ENCODE data around the gene C1QTNF8.

C1QTNF8 gene

GRCh38 chr16:1127971-1128715 is 32.1 kb upstream of the C1QTNF8 start:
- DNase-seq: no peak

DNA sequence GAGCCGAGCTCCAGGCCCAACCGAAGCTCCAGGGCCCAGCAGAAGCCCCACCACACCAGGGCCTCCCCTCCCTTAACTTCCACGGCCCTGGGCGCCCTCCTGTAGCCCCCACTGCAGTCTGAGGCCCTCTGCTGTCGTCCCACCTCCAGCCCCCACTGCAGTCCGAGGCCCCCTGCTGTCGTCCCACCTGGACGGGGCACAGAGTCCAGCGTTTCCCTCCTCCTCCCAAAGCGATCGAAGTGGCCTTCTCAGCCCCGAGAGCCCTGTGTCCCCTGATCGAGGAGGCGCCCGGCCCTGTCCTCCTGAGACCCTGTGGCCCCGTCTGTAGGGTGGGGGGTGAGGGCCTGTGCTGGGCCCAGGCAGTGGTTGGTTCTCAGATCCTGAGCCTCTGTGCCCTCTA is 31.1 kb upstream of the C1QTNF8 start:
- DNase-seq: no peak

- DNase-seq: no peak
Measured at GRCh38 chr16:1126586-1126985, 30.5 kb upstream of the C1QTNF8 start.

DNA sequence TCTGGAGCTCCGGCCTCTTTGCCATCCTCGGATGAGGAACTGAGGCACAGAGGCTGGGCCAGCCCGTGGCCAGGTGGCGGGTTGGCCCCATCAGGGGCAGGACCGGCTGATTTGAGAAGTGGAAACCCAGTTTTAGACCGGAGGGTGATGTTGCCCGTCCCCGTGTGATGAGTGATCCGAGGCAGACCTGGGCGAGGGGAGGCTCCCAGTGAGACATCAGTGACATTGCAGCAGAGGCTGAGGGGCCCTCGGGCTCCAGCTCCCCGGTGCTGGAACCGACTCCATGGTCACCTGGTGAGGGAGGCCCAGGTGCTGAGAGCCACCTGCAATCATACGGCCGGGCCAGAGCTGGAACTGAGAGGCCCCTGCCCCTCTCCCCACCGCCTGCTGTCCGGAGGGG is 30.0 kb upstream of the C1QTNF8 start:
- DNase-seq: no peak

DNA sequence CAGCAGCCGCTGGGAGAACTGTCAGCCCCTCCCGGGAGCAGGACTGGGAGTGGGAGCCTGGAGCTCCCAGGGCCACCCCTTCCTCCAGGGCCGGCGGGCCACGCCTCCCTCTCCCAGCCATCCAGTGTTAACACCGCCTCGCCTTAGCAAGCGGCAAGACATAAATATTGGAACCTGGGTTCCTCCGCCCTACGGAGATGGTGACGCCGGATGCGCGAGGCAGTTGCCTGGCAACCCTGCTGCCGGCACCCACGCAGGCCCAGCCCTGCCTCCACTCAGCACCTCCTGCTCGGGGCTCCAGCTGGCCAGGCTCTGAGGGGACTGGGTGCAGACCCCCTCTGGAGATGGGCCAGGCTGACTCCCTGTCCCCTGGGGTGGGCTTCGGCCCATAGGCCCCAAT is 29.4 kb upstream of the C1QTNF8 start:
- DNase-seq: no peak

DNA sequence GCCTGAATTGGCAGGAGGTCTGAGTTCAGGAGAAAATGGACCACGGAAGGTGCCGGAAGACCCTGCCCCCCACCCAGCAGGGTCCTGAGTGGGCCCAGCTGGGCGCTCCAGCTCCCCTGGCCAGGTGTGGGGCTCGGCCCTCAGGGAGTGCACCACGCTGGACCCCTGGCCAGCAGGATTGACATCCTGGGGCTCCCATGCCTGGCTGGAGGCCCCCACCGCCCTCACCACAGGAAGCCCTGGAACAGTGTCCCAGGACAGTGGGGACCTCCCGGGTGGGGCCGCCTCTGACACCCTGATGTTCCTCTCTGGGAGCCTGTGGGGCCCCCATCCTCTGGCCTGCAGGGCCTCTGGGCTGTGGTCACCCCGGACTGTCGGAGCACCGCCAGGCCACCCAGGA is 28.8 kb upstream of the C1QTNF8 start:
- DNase-seq: no peak

DNA sequence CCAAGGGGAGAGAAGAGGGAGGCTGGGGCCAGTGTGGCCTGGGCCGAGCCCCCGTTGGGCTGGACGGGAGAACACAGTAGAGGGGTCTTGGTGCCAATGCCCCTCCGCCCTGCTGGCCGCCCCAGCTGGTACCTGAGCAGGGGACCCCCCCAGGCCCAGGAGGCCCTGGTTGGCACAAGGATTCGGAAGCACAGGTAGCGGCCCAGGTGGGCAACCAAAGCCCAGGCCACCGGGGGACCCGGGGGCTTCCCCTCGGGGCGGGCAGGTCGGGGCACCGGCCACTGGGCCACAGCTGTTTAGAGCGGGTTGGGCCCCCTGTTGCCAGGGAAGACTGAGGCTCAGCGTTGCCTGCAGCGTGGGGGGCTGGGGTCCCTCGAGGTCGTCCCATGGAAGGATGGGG is 28.2 kb upstream of the C1QTNF8 start:
- DNase-seq: no peak

- DNase-seq: no peak
Measured at GRCh38 chr16:1123525-1124230, 27.6 kb upstream of the C1QTNF8 start.

- DNase-seq: no peak
Measured at GRCh38 chr16:1122398-1122765, 26.3 kb upstream of the C1QTNF8 start.

DNA sequence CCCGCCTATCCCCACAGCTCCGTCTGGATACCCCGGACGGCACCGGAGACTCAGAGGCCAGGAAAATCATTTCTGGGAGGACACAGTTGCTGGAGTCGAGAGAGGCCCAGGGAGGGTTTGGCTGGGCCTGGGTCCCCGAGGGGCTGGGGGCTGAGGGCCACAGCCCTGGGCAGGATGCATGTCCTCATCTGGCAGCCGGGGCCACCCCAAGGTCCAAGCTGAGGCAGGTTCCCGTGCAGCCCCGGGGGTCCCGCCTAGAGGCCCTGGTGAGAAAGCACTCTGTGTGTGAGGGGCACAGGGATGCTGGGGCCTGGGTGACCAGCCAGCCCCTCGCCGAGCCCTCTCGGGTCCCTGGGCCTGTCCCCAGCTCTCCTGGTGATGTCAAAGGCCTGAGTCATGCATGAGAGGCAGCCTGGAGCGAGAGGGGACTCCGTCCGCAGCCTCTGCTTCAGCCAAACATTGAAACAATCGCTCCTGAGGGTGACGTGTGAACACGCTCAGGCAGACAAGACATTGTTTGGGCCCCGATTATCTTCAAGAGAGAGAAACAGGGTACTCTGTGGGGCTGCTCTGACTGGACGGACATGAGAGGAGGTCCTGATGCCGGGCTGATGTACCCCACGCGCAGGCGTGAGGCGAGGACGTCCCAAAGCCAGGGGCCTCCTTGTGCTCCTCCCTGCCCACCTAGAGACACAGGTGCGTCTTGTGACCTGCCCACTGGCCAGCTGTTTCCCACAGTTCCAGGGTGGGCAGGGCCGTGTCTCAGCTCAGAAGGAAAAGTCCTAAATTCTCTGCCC is 25.8 kb upstream of the C1QTNF8 start:
- DNase-seq: no peak

DNA sequence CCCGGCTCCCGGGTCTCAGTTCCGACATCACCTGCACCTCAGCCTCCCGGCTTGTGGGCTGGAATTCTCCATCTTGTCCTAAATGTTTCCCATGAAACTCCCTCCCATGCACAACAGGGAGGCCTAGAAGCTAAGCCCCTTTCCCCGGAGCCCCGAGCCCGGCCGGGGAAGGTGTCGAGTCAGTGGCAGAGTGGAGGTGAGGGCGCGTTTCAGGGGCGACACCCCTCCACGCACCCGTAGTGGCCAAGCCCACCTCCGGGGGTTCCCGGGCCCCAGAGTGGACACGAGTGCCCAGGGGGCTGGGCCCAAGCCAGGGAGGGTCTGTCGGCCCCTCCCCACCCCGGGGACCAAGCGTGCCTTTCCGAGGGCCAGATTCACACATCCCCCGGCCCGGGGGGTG is 25.0 kb upstream of the C1QTNF8 start:
- DNase-seq: no peak

- no peak for DNase-seq
Measured at GRCh38 chr16:1120577-1120941, 24.5 kb upstream of the C1QTNF8 start.

- no peak for DNase-seq
Measured at GRCh38 chr16:1119766-1120576, 23.9 kb upstream of the C1QTNF8 start.

- DNase-seq: no peak
Measured at GRCh38 chr16:1119129-1119528, 23.1 kb upstream of the C1QTNF8 start.

DNA sequence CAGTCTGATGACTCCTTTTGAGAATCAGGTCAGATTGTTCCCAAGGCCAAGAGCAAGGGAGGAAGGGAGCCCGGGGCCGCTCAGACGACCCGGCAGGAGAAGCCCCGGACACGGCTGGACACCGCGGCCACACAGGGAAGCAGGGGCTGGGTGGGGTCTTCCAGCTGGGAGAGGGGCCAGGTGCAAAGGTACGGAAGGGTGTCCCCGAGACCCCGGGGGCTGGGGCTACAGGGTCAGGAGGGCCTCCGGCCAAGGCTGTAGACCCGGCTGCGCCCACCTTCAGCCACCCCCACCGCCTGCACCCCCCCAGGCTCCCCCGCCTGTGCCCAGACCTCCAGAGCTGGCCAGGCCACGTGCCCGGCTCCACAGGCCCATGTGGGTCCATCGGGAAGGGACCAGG is 21.9 kb upstream of the C1QTNF8 start:
- DNase-seq: no peak

GRCh38 chr16:1117176-1117900 is 21.3 kb upstream of the C1QTNF8 start:
- DNase-seq: no peak

GRCh38 chr16:1116693-1117077 is 20.6 kb upstream of the C1QTNF8 start:
- no peak for DNase-seq

DNA sequence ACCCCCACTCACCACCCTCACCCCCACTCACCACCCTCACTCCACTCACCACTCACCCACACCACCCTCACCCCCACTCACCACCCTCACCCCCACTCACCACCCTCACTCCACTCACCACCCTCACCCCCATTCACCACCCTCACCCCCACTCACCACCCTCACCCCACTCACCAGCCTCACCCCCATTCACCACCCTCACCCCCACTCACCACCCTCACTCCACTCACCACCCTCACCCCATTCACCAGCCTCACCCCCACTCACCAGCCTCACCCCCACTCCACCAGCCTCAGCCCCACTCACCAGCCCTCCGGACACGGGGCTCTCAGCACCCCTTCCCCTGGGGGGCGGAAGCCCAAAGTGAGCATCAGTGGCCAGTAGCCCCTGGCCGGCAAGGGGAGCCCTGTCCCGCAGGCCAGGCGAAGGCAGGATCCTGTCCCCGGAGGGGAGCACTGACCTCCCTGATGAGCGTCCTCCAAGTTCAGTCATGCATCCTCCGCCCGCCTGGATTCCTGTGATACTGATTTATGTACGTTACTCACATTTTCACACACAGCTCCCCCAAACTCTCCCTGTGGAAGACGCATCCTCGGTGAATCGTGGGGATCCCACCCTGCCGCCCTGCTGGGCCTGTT is 18.0 kb upstream of the C1QTNF8 start:
- no peak for DNase-seq

GRCh38 chr16:1113489-1113888 is 17.4 kb upstream of the C1QTNF8 start:
- no peak for DNase-seq

- DNase-seq: no peak
Measured at GRCh38 chr16:1112506-1113184, 16.6 kb upstream of the C1QTNF8 start.

GRCh38 chr16:1109648-1110047 is 13.6 kb upstream of the C1QTNF8 start:
- no peak for DNase-seq

Measured in right kidney (tissue), 1 donor.